Progenitor cell of endocrine pancreas (in vitro differentiated cells): ENCODE measurements around the gene TACC2. TPM values are rescaled to one million over a fixed set of nuclear protein-coding genes. Genes with fewer than 3 reads are reported as not detected.
"Not testable (repeated sequence)": the region's sequence is repeated elsewhere in the genome, so short reads cannot be mapped to it uniquely, and the experiment has no call there.

Experiments used
- DNase-seq: peaks from one replicate; pipeline ENCODE4 v3.0.0; 2021; ENCODE audit warnings: low spot score; ENCODE audit not compliant: unreplicated experiment
- H3K27ac Mint-ChIP-seq: 2 replicates; pipeline ENCODE4 v1.8.0; 2021; ENCODE audit warnings: mild to moderate bottlenecking, moderate library complexity, mixed read lengths
- H3K27me3 Mint-ChIP-seq: 2 replicates; pipeline ENCODE4 v1.8.0; 2021; ENCODE audit warnings: mixed read lengths
- H3K36me3 Mint-ChIP-seq: 2 replicates; pipeline ENCODE4 v1.8.0; 2022; ENCODE audit warnings: mixed read lengths; ENCODE audit not compliant: insufficient read depth
- H3K4me1 Mint-ChIP-seq: 2 replicates; pipeline ENCODE4 v1.8.0; 2021; ENCODE audit warnings: low read depth, mixed read lengths
- H3K4me3 Mint-ChIP-seq: 2 replicates; pipeline ENCODE4 v1.8.0; 2021; ENCODE audit warnings: low read depth, mild to moderate bottlenecking, moderate library complexity, mixed read lengths
- H3K9me3 Mint-ChIP-seq: 2 replicates; pipeline ENCODE4 v1.8.0; 2021; ENCODE audit warnings: low read depth, mixed read lengths
- total RNA-seq: library from RNA; stranded (reverse); gene quantifications from 2 replicates; pipeline ENCODE4 v1.2.1, GENCODE V29; 2021
- TF ChIP-seq, protein P1 (sequence below): fragments of 200-600 bp; sonication (generic); IDR thresholded peaks from one replicate; pipeline ENCODE4 v1.5.0; 2021; ENCODE audit warnings: antibody characterized with exemption, mild to moderate bottlenecking; ENCODE audit not compliant: unreplicated experiment

The TACC2 gene
- total RNA-seq, 1 donor from 2014 or later = 60.4 TPM

DNA sequence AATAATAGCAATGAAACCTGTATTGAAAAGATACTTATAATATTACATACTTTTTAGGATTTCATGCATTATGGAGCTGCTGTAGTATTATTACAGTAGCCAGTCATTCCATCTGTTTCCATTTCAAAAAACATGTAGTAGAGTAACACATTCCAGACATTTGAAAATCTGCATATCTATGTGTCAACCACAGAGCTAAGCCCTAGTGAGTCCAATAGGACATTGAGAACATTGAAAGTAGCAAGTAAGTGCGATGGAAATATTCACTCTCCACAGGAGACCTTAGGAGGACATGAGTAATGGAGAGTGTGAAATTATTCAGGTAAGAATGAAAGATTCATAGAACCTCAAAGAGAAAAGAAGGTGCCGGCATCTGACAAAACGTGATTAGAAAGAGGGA lies 29.3 kb upstream of the TACC2 start:
- Mint-ChIP-seq H3K36me3 (peaks cover 24% of the 10 kb centered on the region), H3K4me1 (no peaks in the 10 kb centered on the region), H3K9me3 (no peaks in the 10 kb centered on the region), H3K27ac (no peak overlapping the region), H3K27me3 (no peaks in the 10 kb centered on the region), H3K4me3 (no peak overlapping the region)
- TF ChIP-seq, protein P1, sequence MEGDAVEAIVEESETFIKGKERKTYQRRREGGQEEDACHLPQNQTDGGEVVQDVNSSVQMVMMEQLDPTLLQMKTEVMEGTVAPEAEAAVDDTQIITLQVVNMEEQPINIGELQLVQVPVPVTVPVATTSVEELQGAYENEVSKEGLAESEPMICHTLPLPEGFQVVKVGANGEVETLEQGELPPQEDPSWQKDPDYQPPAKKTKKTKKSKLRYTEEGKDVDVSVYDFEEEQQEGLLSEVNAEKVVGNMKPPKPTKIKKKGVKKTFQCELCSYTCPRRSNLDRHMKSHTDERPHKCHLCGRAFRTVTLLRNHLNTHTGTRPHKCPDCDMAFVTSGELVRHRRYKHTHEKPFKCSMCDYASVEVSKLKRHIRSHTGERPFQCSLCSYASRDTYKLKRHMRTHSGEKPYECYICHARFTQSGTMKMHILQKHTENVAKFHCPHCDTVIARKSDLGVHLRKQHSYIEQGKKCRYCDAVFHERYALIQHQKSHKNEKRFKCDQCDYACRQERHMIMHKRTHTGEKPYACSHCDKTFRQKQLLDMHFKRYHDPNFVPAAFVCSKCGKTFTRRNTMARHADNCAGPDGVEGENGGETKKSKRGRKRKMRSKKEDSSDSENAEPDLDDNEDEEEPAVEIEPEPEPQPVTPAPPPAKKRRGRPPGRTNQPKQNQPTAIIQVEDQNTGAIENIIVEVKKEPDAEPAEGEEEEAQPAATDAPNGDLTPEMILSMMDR = no peak
- DNase-seq = no peak

DNA sequence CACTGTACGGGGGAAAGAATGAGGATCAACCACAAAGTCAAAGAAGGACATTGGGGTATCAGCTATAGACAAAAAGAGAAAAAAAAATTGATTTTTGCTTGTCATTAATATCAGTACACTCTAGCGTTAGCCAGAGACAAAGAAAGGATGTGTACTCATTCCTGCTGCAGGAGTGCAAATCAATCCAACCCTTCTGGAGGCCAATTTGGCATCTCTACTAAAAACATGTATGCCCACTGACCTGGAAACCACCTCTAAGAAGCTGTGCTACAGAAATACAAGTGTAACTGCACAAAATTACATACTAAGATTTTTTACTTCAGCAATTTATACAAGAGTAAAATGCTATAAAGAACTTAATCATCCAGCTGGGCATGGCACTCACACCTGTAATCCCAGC lies 27.5 kb upstream of the TACC2 start:
- no peak overlapping the region for H3K4me3 Mint-ChIP-seq
- H3K36me3 Mint-ChIP-seq = peaks cover 24% of the 10 kb centered on the region
- H3K27ac Mint-ChIP-seq = peak overlapping the region; percentile 37
- no peaks in the 10 kb centered on the region for H3K27me3 Mint-ChIP-seq
- no peaks in the 10 kb centered on the region for H3K9me3 Mint-ChIP-seq
- TF ChIP-seq, protein P1 = no peak
- no peak for DNase-seq
- no peaks in the 10 kb centered on the region for H3K4me1 Mint-ChIP-seq

DNA sequence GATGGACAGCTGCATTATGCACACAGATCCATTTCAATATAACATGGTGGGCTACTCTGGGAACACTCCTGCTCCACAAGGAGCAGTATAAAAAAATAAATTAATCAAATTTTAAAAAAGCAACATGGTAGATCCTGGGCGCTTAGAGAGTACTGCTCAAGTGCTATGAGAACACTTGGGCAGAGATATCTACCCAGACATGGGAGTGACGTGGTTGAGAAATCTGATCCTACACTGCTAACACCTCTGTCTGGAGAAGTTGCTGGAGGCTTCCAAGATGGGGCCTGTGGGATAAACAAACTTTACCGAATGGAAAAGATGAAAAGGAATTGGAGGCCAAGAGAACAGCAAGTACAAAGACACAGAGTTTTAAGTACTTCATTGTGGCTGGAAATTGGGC lies 23.0 kb upstream of the TACC2 start:
- Mint-ChIP-seq H3K36me3 (peaks cover 18% of the 10 kb centered on the region), H3K4me1 (no peaks in the 10 kb centered on the region), H3K27me3 (no peaks in the 10 kb centered on the region), H3K4me3 (no peak overlapping the region), H3K27ac (no peak overlapping the region), H3K9me3 (no peaks in the 10 kb centered on the region)
- TF ChIP-seq, protein P1 = no peak
- no peak for DNase-seq

DNA sequence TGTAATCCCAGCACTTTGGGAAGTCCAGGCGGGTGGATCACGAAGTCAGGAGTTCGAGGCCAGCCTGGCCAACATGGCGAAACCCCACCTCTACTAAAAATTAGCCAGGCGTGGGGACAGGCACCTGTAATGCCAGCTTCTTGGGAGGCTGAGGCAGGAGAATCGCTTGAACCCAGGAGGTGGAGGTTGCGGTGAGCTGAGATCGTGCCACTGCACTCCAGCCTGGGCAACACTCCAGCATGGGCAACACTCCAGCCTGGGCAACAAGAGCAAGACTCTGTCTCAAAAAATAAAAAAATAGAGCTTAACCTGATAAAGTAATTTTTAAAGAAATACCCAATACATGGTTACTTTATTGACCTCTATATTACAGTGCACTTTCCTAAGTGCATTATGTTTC lies 19.9 kb upstream of the TACC2 start:
- H3K4me3 Mint-ChIP-seq, H3K27me3 Mint-ChIP-seq, H3K9me3 Mint-ChIP-seq, DNase-seq, H3K27ac Mint-ChIP-seq: not testable (repeated sequence)
- peaks cover 12% of the 10 kb centered on the region for H3K4me1 Mint-ChIP-seq
- peaks cover 15% of the 10 kb centered on the region for H3K36me3 Mint-ChIP-seq

DNA sequence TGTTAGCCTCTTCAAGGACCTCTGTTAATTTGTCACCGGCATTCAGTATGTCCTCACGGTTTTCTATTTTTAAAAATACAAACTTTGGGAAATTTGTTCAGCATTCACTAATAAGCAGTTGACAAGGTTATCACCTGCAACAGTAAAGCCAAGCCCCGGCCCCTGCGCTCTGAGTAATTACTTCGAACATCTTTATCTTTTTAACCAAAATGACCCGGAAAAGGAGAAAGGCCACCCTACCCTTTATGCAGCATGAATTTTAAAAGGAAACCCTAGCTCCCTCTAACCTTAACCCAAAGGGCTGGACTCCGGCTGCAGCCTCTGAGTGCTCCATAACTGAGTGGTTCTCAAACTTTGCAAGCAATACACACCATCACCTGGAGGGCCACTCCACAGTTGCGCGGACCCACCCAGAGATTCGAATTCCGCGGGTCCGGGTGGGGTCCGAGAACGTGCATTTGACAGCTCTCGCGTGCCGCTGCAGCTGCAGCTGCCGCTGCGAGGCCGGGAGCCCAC lies 14.9 kb upstream of the TACC2 start:
- Mint-ChIP-seq H3K36me3 (peaks cover 10% of the 10 kb centered on the region), H3K27me3 (no peaks in the 10 kb centered on the region), H3K4me3 (peak overlapping the region; percentile 80), H3K9me3 (peaks cover 10% of the 10 kb centered on the region), H3K27ac (peak overlapping the region; percentile 69), H3K4me1 (peaks cover 13% of the 10 kb centered on the region)
- TF ChIP-seq, protein P1 = no peak
- DNase-seq = no peak

DNA sequence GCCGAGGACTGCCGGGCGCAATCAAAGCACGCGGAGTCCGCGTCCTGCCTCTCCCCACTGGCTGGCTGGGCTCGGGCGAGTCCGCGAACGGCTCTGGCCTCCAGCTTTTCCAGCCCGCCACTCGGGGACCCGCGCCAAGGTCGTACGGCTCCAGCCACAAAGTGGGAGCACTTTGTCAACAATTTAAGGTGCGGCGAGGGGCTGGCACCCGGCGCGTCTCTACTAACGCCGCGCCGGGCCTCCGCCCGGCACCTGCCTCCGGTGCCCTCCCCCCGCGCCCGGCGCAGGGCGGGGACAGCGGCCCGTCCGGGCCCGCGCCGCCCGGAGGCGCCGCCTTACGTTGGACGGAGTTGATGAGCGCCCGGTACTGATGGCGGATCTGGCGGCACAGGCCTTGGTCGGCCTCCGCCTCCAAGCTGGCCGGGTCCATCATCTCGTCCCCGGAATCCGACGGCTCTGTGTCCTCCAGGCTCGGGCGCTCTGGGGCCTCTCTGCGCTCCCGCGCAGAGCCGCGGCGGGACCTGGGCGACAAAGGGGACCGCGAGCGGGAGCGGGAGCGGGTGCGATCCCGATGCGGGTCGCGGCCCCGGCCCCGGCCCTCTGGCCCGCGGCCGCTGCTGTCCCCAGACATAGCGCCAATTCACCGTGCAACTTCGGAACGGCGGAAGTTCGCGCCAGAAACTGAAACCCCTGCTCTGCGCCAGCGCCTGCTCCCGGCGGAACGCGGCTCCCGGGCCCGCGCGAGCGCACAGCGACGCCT lies 14.2 kb upstream of the TACC2 start, which contains the start of gene NSMCE4A:
Gene NSMCE4A (minus strand): TSS at position 683 of the 760 bp plus-strand sequence. CDS start 52 bp downstream, at position 631.
- Mint-ChIP-seq H3K27ac (peak within 1 kb of the TSS; percentile 92), H3K4me3 (peak within 1 kb of the TSS; percentile 80), H3K27me3 (no peaks in the 10 kb centered on the region), H3K4me1 (peaks cover 13% of the 10 kb centered on the region), H3K36me3 (peaks cover 10% of the 10 kb centered on the region), H3K9me3 (peaks cover 10% of the 10 kb centered on the region)
- TF ChIP-seq, protein P1 = peak; percentile 72
- DNase-seq = peak; percentile 71
